HG02852 (cell line): Measurements from ENCODE around the gene COBLL1.

Source experiments
- ATAC-seq: cut with Tn5 transposase; IDR thresholded peaks from one replicate; pipeline ENCODE4 v1.9.1; 2021; ENCODE audit warnings: mild to moderate bottlenecking, moderate library complexity; ENCODE audit not compliant: unreplicated experiment

COBLL1 gene

DNA sequence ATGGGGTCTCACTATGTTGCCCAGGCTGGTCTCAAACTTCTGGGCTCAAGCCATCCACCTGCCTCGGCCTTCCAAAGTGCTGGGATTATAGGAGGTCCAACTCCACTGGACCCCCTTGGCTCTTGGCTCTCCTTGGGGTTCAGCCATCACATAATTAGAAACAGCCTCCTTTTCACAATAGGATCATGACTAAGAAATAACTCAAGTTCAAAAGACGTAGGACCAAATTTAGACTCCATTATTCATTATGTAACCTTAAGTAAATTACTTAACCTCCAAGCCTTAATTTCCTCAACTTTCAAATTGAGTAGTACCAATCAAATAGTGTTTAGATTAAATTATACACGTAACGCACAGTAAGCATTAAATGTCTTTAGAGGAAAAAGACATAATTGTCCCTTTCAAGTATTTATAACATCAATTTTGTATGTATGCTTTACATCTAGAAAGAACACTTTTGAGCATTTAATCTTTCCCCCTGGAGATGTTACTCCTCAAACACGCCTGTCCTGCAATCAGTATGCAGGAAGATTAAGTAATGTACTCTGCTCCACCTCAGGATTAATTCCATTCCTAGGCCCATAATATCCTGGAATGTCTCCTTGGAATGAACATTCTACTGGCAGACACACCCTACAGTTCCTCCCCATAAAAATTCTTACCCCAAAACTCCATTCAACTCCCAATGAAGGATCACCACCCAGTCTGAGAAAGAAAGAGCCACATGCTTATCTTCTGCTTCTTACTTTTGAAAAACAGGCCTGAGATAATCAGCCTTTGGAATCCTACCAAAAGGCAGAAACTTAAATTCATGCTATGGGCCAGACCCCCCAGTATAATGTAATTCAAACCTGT lies 49.1 kb downstream of the COBLL1 start:
- no peak for ATAC-seq

- ATAC-seq, result no peak
Observed at GRCh38 chr2:164789968-164790367, 51.7 kb downstream of the COBLL1 start.

DNA sequence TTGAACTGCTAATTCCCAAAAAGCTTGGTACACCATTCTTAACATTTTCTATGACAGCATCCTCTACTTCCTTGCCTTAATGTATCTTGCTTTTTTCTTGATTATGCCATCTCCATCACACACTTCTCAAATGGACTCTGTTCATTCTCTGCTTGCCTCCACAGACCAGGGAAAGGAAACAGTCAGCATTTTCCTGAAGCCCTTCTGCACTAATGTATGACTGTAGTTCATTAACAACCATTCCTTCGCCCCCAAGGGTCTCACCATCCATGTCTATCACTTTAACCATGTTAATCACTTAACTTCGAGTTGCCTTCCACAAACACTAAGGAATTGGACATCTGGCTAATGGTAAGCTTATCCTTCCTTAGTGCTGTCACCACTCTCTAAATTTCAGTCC lies 54.8 kb downstream of the COBLL1 start:
- ATAC-seq, result no peak

DNA sequence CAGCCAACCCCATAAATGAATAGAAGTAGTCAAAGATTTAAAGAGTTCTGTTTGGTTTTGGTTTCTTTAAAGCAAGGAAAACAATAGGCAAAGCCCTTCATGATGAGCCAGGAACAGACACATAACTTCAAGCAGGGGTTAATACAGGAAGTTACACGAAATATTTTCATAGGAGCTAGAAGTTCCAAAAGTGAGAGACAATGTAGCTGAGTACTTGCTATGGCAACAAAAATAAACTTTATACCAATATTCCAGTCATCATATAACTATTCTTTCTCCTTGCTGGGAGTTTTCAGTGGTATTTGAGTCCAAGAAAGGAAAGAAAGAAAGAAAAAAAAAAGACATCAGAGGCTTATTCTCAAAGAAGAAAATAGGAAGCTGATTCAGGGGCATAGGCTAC lies 56.2 kb downstream of the COBLL1 start:
- ATAC-seq, result no peak

GRCh38 chr2:164784376-164784775 lies 57.2 kb downstream of the COBLL1 start:
- no peak for ATAC-seq

DNA sequence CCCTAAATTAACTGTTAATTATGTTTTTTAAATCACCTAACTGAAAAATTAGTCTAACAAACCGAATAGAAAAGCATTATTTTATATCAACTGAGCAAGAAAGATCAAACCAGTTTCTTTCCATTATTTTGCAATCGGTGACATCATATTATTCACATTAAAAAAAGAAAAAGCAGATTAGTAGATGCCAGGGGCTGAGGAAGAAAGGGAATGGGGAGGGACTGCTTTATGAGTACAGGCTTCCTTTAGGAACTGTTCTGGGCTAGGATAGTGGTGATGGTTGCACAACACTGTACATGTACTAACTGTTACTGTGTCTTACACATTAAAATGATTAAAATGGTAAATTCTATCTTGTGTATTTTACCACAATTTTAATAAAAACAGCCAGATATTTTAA lies 59.3 kb downstream of the COBLL1 start:
- no peak for ATAC-seq

DNA sequence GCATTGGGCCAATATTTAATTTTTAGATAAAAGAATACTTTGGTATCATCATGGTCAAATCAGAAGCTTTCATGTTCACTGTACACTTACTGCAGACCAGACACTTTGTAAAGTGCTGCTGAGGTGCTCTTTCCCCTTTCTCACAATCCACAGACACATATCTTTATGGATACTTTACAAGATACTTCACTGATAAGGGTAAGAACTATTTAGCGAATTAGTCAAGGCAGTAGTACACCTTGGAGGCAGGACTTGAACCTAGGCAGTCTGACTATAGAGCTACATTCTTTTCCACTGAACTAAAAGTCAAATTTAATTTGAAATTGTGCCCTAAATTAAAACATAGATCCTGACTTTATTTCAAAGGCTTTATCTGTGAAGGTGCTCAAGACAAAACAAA lies 60.2 kb downstream of the COBLL1 start:
- ATAC-seq, result no peak

- ATAC-seq, result no peak
Observed at GRCh38 chr2:164780611-164781178, 60.9 kb downstream of the COBLL1 start.

GRCh38 chr2:164779383-164780057 lies 62.1 kb downstream of the COBLL1 start:
- no peak for ATAC-seq

DNA sequence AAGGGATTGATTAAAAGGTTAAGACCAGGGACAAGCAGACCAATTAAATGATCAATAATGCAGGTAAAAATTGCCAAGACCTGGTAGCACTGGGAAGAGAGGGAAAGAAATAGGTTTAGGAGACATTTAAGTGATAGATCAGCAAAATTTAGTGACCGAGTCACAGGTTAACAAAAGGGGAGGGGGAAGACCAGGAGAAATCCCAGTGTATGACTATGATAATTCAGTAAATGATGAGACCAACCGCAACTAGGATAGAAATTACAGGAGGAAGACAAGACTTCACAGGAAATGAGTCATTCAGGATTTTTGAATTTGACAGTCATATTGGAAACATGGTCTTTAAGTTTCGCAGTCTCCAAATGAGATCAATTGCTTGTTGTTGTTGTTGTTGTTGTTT lies 62.9 kb downstream of the COBLL1 start:
- no peak for ATAC-seq

GRCh38 chr2:164777847-164778461 lies 63.7 kb downstream of the COBLL1 start:
- ATAC-seq, result no peak

- ATAC-seq, result no peak
Observed at GRCh38 chr2:164773635-164774034, 68.0 kb downstream of the COBLL1 start.

GRCh38 chr2:164773091-164773490 lies 68.5 kb downstream of the COBLL1 start:
- ATAC-seq, result no peak

GRCh38 chr2:164771897-164772296 lies 69.7 kb downstream of the COBLL1 start:
- ATAC-seq, result no peak

- ATAC-seq, result no peak
Observed at GRCh38 chr2:164770421-164770916, 71.2 kb downstream of the COBLL1 start.

DNA sequence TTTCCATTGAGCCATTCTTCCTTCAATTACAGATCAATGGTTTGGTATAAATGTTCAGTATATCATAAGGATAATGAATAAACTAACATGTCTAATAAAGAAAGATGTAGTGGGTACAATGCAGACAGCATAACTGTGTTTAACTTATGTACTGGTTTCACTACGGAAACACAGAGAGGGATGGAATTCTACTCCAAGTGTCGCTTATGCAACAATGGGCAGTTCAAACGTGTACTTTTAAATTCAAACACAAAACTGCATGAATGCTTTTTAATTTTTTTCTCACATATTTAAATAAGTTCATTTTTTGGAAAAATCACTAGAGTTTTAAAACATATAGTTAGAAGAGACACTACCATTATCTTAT lies 74.7 kb downstream of the COBLL1 start:
- ATAC-seq, result no peak

DNA sequence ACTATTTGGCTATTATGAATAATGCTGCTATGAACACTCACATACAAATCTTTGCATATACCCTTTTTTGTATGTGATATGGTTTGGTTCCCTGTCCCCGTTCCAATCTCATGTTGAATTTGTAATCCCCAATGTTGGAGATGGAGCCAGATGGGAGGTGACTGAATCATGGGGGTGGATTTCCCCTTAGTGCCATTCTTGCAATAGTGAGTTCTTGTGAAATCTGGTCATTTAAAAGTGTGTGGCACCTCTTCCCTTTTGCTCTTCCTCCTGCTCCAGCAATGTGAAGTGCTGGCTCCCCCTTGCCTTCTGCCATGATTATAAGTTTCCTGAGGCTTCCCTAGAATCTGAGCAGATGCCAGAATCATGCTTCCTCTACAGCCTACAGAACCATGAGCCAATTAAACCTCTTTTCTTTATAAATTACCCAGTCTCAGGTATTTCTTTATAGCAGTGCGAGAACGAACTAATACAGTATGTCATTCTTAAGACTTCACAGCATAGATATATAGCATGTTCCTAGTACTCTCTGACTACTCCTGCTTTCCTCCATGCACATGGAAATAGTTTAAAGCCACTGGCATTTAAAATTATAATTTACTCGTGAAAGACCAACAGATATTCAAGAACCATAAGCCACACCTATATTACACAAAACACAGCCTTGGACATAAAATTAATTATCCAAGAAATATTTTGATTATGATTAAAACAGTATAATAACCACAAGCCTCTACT lies 75.2 kb downstream of the COBLL1 start:
- no peak for ATAC-seq

DNA sequence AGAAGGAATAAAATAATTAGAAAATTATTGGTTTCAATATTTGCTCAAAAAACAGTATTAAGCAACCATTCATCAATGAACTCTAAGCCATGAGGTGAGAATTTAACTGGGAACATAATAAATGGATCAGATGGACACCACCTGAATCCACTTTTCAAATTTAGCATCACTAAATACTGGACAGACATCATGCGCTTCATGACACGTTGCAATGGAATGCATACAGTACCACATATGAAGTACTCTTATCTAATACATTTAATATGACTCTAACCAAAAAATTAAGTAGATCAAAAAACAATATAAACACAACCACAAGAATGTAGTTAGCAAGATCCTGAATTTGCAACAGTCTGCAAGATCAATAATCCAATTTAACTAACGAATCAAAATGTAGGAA lies 76.6 kb downstream of the COBLL1 start:
- no peak for ATAC-seq

DNA sequence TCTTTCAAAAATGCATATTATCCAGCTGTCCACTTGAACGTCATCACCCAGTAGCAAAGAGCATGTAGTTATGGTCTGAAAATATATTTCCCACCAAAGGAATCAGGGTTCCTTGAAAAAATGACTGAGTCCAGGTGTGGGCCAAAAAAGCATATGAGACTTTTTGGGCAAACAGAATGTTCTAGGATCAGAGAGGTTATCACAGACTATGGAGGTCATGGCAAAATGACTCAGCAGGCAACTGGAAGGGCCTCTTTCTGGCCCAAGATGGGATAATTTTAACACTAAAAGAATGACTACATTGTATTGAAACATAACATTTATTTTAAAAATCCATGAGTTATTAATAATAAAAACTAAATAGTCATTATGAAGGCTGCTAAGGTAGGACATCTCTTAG lies 77.1 kb downstream of the COBLL1 start:
- ATAC-seq, result no peak

GRCh38 chr2:164763431-164763830 lies 78.2 kb downstream of the COBLL1 start:
- no peak for ATAC-seq
